HUDEP-2 (cell line): ENCODE data around the gene CNIH3.

Source experiments
- DNase-seq, 76 experiments: peaks; one replicate each; lab custom pipeline; 2025; ENCODE audit not compliant: unreplicated experiment in 76 of 76; lab: John Stamatoyannopoulos, UW

Gene CNIH3

GRCh38 chr1:224713228-224713627 lies 97.1 kb downstream of the CNIH3 start:
- DNase-seq: no peak

GRCh38 chr1:224714553-224714952 lies 98.4 kb downstream of the CNIH3 start:
- DNase-seq: no peak

DNA sequence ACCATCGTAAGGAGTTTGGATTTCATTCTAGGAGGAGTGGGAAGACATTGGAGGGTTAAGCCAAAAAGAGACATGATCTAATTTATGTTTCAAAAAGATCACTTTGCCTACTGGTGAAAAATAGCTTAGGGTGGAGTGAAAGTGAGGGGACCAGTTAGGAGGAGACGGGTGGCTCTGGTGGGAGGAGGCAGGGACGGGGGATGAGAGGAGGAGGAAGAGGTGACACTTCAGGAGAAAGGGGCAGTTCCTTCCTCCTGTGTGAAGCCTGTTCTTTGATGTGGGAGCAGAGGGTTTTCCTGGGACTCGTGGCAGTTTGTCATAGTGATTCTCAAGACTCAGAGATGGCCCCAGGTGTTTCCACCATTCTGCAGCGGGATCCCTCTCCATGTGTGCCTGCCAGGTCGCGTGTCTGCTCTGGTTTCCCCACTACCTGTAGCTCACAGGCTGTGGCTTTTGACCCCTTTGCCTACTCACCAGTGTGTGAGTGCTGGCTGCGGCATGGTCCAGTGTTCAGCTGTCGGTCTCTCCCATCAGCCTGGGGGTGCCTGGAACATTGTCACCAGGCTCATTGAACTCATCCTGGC lies 102.4 kb downstream of the CNIH3 start:
- DNase-seq: no peak

DNA sequence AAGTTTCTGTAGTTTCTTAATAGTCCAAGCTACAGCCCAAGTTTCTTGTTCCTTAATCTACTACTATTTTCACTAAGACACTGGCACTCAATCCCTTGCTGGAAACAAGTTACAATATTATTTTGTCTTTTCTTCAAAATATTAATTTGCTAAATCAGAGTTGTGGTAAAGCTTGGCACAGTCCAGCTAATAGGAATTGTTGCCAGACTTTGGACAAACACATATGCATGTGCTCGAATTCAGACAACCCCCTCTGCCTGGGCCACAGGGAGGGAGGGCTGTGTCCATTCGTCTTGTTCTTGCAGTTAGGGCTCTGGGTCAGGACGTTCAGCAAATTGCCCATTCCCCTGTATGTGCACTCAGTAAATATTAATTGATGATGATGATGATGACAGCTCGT lies 103.6 kb downstream of the CNIH3 start:
- no peak for DNase-seq

- no peak for DNase-seq
Observed at GRCh38 chr1:224720216-224720615, 104.1 kb downstream of the CNIH3 start.

- no peak for DNase-seq
Observed at GRCh38 chr1:224721000-224721399, 104.9 kb downstream of the CNIH3 start.

DNA sequence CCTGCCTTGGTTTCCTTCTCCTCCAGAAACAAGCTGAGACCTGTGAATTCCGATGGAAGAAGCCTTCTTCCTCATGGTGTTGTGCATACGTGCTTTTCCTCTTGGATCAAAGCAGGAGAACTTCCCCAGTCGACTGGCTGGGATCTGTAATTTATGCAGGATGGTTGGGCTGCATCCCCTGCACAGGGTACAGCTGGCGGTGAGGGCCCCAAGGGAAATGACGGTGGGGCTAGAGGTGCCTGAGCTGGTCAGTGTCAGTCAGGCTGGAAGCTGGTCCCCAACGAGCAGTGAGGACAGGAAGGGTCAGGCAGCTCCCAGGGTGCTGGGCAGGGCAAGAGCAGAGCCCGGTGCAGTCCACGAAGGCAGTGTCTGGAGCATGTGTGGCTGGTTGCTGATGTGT lies 106.7 kb downstream of the CNIH3 start:
- no peak for DNase-seq

- no peak for DNase-seq
Observed at GRCh38 chr1:224724566-224724965, 108.4 kb downstream of the CNIH3 start.

- DNase-seq: no peak
Observed at GRCh38 chr1:224726441-224727182, 110.5 kb downstream of the CNIH3 start.

GRCh38 chr1:224727351-224728289 lies 111.5 kb downstream of the CNIH3 start:
- DNase-seq: no peak

- DNase-seq: no peak
Observed at GRCh38 chr1:224730540-224730939, 114.4 kb downstream of the CNIH3 start.

GRCh38 chr1:224730965-224731364 lies 114.8 kb downstream of the CNIH3 start:
- DNase-seq: no peak

GRCh38 chr1:224731633-224732032 lies 115.5 kb downstream of the CNIH3 start:
- no peak for DNase-seq

- no peak for DNase-seq
Observed at GRCh38 chr1:224732377-224733026, 116.4 kb downstream of the CNIH3 start.

DNA sequence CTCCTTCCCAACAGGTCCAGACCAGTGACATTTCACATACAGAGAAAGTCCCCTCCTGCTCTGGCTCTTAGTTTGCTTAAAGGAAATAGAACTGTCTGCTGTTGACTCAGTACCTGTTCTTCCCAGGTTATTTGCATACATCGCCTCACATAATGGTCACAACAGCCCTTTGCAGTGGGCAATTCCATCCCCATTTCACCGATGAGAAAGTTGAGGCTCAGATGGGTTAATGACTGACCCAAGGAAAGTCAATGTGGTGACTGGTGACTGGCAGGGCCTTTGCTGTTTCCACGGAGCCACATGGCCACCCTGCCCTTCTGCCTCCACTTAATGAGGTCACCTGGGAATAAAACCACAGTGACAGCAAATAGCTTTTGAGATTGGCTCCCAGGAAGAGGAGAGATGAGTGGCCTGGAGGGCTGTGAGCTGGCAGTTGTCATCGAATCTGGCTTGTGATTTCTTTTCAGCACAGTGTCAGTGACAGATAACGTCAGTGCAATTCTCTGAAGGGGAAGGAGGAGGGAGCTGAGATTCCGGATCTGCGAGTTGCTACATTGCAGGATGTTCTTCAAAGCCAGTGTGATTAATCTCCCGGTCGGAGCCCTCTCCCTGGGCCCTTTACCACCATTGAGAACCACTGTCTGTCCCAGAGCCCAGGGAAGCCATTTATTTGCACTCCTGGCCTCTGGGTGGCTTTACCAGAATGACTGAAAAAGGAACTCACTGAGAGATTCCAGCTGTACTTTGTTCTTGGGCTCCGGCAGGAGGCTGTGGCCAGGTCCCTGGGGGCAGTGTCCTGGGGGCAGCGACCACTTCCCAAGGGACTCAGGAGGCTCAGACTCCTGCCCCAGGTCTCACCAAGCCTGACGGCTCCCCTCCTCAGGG lies 117.2 kb downstream of the CNIH3 start:
- DNase-seq: no peak

- no peak for DNase-seq
Observed at GRCh38 chr1:224734261-224734935, 118.3 kb downstream of the CNIH3 start.

DNA sequence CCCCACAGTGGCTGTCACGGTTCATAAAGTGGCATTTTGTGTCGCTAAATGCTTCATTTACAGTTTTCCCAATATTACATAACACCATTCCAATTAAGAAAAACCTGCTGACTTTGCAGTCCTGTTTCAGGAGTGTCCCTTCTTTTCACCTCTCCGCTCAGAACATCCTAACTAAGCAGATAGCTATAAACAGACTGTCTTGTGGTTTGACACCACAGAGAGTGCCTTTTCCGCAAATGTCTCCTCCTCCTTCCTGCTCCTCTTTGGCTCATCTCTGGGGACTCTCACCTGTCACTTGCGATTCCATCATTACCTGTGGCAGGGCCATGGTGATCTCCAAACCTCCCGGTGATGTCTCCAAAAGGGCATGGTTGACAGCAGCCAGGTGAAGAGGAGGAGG lies 119.0 kb downstream of the CNIH3 start:
- DNase-seq: no peak

DNA sequence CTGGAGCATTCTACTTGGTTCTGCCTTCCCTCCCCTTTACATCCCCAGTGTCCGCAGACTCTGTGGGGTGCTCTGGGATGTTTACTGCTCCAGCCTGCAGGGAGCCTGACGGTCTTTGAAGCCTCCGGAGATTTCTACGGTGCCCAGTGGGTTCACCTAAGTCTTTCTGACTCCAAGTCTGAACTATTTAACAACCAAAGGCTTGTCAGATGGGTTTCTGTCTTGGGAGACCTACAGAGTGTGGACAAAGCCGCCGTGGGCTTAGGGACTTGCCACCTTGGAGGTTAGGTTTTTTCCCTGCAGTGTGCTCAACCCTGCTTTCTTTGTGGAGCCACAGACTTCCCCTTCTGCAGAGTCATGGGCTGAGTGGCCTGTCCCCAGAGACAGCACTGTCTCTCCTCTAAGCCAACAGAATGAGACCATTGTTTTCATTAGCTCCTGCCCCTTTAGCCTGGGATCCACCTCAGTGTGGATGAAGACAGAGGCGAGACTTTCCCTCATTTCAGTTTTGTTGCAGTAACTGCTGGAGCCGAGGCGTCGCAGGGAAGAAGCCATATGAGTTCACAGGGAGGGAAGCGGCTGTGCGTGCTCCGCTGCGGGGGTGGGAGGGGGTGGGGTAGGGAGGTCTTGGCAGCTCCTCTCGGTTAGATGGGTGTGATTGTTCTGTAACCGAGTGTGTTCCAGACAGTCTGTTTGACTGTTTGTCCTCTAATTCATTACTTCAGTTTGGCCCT lies 120.7 kb downstream of the CNIH3 start:
- DNase-seq: peak in 7 of 76 experiments; percentile 1 to 19 (median 5)

DNA sequence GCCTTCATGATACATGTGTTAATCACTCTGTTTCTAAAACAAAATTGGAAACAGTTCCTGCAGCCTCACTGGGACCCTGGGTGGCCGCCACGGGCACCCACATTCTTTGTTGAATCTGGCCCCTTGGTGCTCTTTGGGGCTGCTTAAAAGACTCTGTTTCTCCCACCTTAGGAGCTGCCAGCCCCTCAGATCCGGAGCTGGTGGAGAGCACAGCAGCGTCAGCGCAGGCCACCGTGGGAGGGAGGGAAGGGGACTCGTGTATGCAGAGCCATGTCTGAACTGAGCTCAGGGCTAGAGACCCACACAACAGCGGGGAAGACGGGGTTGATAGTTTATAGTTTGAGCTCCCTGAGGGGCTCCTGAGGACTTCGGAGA lies 121.2 kb downstream of the CNIH3 start:
- DNase-seq: peak in 1 of 76 experiments; percentile 5
